Limb (tissue), 2 donors: ENCODE measurements around the gene KIF1A.

Experiments used
- DNase-seq, 2 donors: peaks; one replicate each; pipeline ENCODE4 v3.0.0-alpha.2; 2016; ENCODE audit errors: extremely low spot score in 2 of 2

The KIF1A gene

DNA sequence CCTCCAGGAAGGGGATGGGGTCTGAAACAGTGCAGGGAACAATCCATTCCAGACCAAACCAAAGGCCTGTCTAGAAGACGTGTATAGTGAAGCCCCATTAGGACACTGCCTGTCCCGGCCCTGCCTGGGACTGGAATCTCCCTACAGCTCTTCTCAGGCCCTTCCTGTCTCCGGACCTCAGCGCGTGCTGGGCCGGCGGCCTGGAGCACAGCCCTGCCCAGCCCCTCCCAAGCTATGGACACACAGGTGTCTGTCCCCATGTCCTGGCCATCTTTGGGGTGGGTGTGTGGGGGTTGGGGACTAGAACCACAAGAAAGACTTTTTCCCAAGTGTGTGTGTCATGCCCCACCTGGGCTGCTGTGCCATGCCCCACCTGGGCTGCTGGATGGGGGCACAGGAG lies 51.8 kb downstream of the KIF1A start:
- no peak for DNase-seq

GRCh38 chr2:240767341-240767740 lies 52.7 kb downstream of the KIF1A start:
- DNase-seq = no peak

GRCh38 chr2:240766072-240766471 lies 53.9 kb downstream of the KIF1A start:
- no peak for DNase-seq

- DNase-seq = no peak
Measured at GRCh38 chr2:240765007-240765406, 55.0 kb downstream of the KIF1A start.

DNA sequence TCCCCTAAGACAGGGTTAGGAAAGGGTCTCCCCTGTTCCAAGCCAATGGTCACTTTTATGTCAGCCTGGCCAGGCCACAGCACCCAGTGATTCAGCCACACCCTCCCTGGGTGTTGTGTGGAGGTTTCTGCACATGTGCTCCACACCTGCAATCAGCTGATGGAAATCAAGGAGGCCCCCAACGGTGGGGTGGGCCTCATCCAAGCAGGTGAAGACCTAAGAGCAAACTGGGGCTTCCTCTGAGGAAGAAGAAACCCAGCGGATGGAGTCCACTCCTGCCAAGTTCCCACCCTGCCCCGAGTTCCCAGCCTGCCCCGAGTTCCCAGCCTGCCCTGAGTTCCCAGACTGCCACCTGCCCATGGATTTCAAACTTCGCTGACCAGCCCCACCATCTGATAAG lies 55.4 kb downstream of the KIF1A start:
- DNase-seq = no peak

DNA sequence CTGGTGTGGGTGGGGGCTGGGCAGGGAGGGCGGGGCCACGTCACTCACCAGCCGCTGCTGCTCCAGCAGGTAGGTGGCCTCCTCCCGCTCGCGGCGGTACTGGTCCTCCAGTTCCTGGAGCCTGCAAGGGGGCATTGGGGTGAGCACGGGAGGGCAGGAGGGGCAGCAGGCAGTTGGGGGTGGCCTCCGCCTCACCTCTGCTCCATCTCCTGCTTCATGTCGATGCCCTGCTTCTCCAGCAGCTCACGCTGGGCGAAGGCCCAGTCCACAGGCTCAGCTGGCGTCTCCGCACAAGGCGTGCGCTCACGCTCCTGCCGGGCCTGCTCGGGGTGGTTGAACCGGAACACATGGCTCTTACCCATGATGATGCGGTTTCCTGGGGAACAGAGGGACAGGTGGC lies 57.0 kb downstream of the KIF1A start:
- DNase-seq = no peak

GRCh38 chr2:240762249-240762648 lies 57.8 kb downstream of the KIF1A start:
- DNase-seq = no peak

- no peak for DNase-seq
Measured at GRCh38 chr2:240760576-240761246, 59.3 kb downstream of the KIF1A start.

GRCh38 chr2:240760121-240760520 lies 59.9 kb downstream of the KIF1A start:
- no peak for DNase-seq

GRCh38 chr2:240759459-240759858 lies 60.6 kb downstream of the KIF1A start:
- DNase-seq = no peak

GRCh38 chr2:240757086-240757614 lies 62.9 kb downstream of the KIF1A start:
- DNase-seq = no peak

DNA sequence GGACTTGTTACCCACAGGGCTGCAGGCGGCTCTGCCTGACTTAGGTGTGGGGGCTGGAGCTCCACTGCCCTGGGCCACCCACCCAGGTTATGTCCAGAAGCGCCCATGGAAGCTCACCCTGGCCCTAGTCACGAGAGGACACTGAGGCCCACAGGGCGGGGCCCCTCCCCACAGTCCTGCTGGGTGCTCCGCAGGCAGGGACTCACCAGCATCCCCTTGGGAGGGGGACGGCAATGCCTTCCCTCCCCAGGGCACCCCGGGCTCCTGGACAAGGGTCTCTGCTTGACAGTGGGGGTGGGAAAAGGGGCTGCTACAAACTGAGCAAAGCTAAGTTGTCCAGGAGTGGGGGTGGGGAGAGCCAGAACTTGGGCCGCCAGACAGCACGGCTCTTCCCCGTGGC lies 67.8 kb downstream of the KIF1A start:
- no peak for DNase-seq

- DNase-seq = no peak
Measured at GRCh38 chr2:240750409-240750808, 69.6 kb downstream of the KIF1A start.

- no peak for DNase-seq
Measured at GRCh38 chr2:240749516-240749915, 70.5 kb downstream of the KIF1A start.

DNA sequence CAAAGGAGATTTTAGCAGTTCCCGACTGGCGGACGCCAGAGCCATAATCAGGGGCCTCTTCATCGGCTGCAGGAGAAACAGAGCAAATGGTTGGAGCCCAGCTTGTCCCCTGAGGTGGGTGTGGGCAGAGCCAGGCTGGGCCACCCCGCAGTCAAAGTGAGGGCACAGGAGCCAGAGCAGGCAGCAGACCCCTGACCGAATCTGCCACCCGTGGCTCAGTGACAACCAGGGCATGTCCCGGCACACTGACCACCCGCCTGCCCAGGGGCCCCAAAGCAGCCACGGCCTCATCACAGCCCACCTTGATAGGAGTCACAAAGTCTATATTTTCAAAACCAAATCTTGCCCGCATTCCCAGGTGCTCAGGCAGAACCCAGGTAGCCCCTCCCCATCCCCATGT lies 72.8 kb downstream of the KIF1A start:
- DNase-seq = no peak

DNA sequence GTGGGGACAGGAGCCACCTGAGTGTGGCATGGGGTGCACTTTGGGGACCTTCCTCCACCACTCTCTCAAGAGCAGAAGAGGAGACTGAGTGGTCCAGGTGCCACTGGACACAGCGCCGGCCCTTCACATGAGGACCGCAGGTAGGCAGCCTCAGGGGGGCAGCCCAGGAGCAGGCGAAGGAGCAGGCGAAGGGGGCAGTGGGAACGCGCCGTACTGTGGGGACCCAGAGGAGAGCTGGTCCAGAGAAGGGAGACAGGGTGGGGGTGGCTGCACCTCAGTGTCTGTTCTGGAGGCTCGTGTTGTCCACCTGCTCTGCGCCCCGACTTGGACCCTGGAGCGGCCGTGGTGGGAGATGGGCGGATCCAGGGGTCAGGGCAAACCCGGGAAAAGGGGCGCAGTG lies 73.3 kb downstream of the KIF1A start:
- no peak for DNase-seq

- DNase-seq = no peak
Measured at GRCh38 chr2:240745962-240746361, 74.1 kb downstream of the KIF1A start.

DNA sequence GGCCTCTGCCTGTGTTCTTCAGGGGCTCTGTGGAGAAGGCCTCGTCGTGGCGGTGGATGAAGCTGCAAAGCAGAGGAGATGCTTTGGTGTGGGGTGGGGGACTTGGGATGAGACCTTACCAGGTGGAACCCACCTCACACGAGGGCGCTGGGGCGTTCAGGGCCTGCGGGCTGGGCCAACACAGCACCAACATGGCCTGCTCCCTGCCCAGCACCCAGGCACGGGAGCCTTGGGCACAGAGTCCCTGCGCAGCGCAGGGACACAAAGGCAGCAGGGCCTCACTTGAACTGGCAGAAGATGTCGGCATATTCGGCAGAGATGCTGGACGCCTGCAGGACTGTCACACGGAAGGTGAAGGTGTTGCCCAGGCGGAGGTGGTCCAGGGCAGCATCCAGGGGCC lies 74.6 kb downstream of the KIF1A start:
- DNase-seq = no peak

- DNase-seq = no peak
Measured at GRCh38 chr2:240742602-240743095, 77.4 kb downstream of the KIF1A start.

GRCh38 chr2:240741091-240741490 lies 78.9 kb downstream of the KIF1A start:
- no peak for DNase-seq

DNA sequence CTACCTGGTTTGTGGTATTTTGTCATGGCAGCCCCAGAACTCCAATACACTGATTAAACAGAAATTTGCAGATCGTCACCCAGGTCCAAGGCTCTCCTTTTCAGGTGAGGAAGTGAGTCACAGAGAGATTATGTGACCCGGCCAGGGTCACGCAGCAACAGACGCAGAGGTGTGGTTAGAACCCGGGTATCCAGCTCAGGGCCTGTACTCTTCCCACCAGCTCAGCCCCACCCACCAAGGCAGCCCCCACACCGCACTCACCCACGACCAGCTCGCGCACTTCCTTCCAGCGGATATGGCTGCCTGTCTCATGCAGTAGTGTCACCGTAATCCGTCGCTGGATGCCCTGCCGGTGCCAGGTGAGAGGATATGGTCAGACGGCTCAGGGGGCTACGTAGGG lies 80.2 kb downstream of the KIF1A start:
- no peak for DNase-seq

DNA sequence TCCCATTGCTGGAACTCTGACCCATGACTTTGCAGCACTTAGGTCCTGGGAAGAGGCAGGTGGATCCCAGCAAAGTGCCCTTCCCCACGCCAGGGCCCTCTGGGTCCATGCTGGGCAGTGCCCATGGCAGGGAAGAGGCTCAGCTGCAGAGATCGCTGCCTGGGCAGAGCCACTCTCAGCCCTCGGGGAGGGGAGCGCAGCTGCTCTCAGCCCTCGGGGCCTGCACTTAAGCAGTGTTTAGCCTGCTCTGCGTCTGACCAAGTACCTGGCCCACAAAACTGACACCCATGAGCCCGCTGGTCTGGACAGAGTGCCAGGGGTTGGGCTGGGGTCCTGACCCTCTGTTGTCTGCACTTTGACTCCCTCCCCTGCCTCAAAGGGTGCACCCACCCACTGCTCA lies 82.1 kb downstream of the KIF1A start:
- DNase-seq = no peak

DNA sequence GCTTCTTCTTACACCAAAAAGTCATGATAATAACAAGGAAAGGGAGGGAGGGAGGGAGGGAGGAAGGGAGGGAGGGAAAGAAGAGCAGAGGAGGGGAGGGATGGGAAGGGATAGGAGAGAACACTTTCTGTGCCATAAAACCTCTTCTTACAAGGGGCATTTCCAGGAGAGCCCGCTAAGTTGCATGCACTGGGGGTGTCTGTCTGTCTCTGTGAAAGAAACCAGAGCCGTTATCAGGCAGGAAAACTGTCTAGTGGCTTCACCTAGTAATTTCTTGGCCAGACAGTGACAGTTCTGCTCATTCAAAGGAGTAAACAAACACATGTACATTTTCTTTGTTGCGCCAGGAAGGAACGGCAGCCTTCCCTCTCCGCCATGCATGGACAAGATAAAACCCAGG lies 82.5 kb downstream of the KIF1A start:
- DNase-seq = no peak
